HG02623 (cell line): ENCODE results near the gene SYNE2.

Experiments
- ATAC-seq: cut with Tn5 transposase; IDR thresholded peaks from one replicate; pipeline ENCODE4 v1.9.1; 2021; ENCODE audit warnings: moderate library complexity; ENCODE audit not compliant: unreplicated experiment

The SYNE2 gene

DNA sequence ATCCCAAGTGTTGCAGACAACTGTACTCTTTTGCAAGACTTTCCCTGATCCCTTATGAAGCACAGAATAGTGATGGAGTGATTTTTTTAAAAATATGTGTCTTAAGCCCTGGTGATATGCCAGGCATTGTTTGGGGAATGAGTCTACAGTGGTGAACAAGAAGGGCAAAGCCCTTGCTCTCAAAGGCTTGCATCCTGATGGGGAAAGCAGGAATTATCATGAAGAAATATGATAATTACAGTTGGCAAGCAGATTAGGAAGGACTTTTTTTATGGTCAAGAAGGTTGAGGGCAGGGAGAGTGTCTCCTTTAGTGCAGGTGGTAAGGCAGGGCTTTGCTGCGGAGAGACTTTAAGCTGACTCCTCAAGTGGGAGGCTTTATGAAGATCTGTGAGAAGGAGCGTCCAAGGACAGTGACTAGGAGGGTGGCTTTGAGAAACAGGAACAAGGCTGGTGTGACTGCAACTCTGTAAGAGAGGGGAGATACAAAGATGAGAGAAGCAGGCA, 100.2 kb downstream of the SYNE2 start:
- ATAC-seq: no peak

- no peak for ATAC-seq
These were observed 103.5 kb downstream of the SYNE2 start for GRCh38 chr14:63956326-63956725.

- ATAC-seq: no peak
These were observed 108.2 kb downstream of the SYNE2 start for GRCh38 chr14:63960926-63961567.

GRCh38 chr14:63962906-63963305, 110.1 kb downstream of the SYNE2 start:
- no peak for ATAC-seq

GRCh38 chr14:63963439-63963838, 110.6 kb downstream of the SYNE2 start:
- no peak for ATAC-seq

DNA sequence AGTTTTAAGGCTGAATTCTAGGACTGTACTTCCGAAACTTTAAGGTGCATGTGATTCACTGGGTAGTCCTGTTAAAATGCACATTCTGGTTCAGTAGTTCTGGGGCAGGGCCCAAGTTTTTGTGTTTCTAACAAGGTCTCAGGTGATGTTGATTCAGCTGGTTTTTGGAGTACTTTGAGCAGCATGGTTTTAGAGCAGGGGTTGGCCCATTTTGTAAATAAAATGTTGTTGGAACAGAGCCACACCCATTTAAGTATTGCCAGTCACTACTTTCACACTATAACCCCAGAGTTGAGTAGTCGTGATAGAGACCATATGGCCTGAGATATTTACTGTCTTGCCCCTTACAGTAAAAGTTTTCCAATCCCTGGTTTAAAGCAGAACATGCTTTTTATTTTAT, 111.3 kb downstream of the SYNE2 start:
- ATAC-seq: no peak

- ATAC-seq: no peak
These were observed 113.6 kb downstream of the SYNE2 start for GRCh38 chr14:63966407-63966806.

DNA sequence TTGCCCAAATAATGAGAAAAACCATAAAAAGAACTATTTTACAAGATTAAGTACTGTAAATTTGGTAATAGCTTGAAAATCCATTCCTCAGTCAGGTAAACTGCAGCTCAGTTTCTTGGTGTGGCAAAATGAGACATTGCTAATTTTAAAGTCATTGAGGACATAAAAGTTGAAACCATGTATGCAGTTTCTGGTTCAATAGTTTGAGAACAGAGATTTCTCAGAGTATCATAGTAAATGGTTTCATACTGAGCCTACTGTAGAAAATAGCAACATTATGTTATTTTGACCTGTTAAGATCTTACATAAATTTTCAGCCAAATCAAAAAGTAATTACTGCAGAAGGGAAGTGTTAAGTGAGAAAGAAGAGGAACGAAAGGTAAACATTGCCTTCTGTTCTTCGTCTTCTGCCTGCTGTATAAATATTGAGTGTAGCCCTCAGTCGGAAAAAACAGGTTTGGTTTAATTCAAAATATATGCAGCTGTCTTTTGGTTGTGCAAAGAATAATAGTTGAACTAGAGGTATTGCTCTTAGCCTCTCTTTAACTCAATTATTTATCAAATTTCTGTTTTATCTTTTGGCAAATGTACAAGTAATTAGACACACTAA, 119.6 kb downstream of the SYNE2 start:
- no peak for ATAC-seq

GRCh38 chr14:63974176-63974575, 121.4 kb downstream of the SYNE2 start:
- no peak for ATAC-seq

GRCh38 chr14:63981569-63981968, 128.8 kb downstream of the SYNE2 start:
- no peak for ATAC-seq

DNA sequence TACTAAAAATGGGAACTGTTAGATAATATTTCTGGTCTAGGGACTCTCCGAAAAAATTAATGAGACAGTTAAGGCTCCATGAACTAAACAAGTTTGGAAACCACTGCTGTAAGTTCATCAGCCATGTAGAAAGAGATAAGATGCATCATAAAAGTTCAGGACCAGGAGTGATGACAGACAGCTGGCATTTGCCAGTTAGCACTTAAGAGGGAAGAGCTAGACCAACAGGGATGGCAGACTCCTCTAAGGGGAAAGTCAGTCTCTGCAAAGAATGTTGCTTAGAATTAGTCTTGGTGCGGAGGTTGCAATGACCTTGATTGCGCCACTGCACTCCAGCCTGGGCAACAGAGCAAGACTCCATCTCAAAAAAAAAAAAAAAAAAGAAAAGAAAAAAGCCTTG, 129.4 kb downstream of the SYNE2 start:
- ATAC-seq: no peak

- ATAC-seq: no peak
These were observed 129.8 kb downstream of the SYNE2 start for GRCh38 chr14:63982629-63983028.

GRCh38 chr14:63986789-63987533, 134.2 kb downstream of the SYNE2 start:
- no peak for ATAC-seq

- no peak for ATAC-seq
These were observed 135.8 kb downstream of the SYNE2 start for GRCh38 chr14:63988579-63988978.

- ATAC-seq: no peak
These were observed 139.0 kb downstream of the SYNE2 start for GRCh38 chr14:63991833-63992232.

- ATAC-seq: no peak
These were observed 140.1 kb downstream of the SYNE2 start for GRCh38 chr14:63992858-63993257.

DNA sequence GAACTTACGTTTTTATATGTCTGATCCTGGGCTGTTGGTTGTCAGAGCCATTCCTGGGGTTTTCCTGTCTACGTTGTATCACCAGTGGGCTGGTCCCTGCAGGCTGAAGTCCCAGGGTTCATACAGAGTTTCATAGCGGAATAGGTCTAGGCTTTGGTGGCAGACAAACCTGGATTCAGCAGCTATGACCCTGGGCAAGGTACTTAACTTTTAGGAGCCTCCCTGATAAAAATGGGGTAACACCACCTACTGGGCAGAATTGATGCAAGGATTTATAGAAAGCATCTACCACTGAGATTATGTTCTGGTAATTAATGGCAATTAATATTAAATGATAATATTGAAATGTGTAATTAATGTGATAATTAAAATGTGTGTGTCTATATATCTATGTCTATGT, 141.2 kb downstream of the SYNE2 start:
- ATAC-seq: no peak

- no peak for ATAC-seq
These were observed 142.5 kb downstream of the SYNE2 start for GRCh38 chr14:63995285-63995684.

GRCh38 chr14:63996016-63996415, 143.2 kb downstream of the SYNE2 start:
- no peak for ATAC-seq

DNA sequence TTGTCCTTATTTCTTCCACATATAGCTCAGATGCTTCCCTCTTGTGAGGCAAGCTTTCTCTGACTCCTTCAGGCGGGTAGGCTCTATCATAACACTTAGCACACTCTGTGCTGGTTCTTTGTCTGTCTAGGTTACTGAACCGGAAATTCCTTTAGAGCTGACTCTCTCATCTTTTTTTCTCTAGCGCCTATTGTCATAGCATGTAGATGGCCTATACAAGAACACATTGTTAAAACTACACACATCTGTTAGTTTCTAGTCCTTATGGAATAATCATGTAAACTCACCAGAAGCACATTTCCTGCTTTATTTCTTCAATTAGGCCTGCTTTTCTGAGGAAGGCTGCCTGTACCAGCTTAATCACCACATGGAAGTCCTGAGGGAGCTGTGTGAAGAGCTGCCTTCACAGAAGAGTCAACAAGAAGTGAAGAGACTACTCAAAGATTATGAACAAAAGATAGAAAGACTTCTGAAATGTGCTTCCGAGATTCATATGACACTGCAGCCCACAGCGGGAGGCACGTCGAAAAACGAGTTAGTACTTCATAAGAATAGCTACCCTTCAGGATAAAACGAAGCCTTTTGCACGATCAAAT, 143.9 kb downstream of the SYNE2 start:
- no peak for ATAC-seq

DNA sequence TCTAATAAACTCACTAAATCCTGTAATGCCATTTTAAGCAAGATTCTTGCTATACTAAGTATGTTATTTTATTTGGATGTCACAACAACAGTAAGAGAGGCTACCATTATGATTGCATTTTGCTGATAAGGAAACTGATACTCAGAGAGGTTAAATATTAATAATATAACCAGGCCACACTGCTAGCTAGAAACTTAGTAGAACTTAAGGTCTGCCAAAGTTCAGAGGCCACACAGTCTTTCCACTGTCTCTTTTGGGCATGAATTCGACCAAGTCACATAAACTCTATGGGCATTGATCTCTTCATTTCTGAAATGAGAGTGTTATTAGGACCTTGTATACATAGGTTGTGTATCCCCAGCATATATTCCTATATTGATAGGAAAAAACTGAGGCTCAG, 147.9 kb downstream of the SYNE2 start:
- ATAC-seq: no peak

GRCh38 chr14:64005822-64006221, 153.0 kb downstream of the SYNE2 start:
- ATAC-seq: no peak
